GM12878 (cell line): ENCODE results near the gene UBE2D4. TPM values are rescaled to one million over a fixed set of nuclear protein-coding genes. Genes with fewer than 3 reads are reported as not detected.

Experiments
- ATAC-seq: fragments of 200-7000 bp; cut with Tn5 transposase; 3 replicates; pipeline ENCODE4 v1.9.1; 2020; ENCODE audit warnings: mild to moderate bottlenecking, moderate library complexity
- BruUV-seq: library from RNA; stranded (reverse); fragments of 400-500 nt; replicated peaks from 2 replicates; lab custom pipeline; 2021; lab: Mats Ljungman, UMichigan
- CTCF ChIA-PET: fragments of 300-600 bp; sonication (Branson Sonifier 250); formaldehyde crosslinking; extraction: SDS; loops from one replicate; lab custom pipeline; 2021; ENCODE audit warnings: inconsistent platforms; lab: Yijun Ruan, JAX
- POLR2A ChIA-PET: fragments of 350-600 bp; formaldehyde crosslinking; extraction: SDS; loops from one replicate; lab custom pipeline; 2021; ENCODE audit warnings: inconsistent platforms; lab: Charles Lee
- RAD21 ChIA-PET: fragments of 300-600 bp; sonication (Branson Sonifier 250); formaldehyde crosslinking; loops from one replicate; lab custom pipeline; 2023; ENCODE audit warnings: antibody characterized with exemption; ENCODE audit not compliant: unreplicated experiment; lab: Charles Lee
- SMC1A ChIA-PET: fragments of 300-600 bp; sonication (Branson Sonifier 250); formaldehyde crosslinking; loops from one replicate; lab custom pipeline; 2023; ENCODE audit not compliant: unreplicated experiment, uncharacterized antibody; lab: Charles Lee
- DNase-seq: peaks from one replicate; pipeline ENCODE4 v3.0.0-alpha.2; 2011; ENCODE audit warnings: low read depth, low spot score
- FAIRE-seq: peaks from 3 replicates; lab custom pipeline; 2011; peaks lifted over from hg19 to GRCh38; lab: Jason Lieb, UNC
- H2AFZ ChIP-seq: 2 replicates; pipeline ENCODE4 v1.6.0; 2011; ENCODE audit warnings: low read depth, low read length, control low read depth; ENCODE audit not compliant: control insufficient read depth
- H3K27ac ChIP-seq: 2 replicates; pipeline ENCODE4 v1.5.1; 2011; ENCODE audit warnings: control low read depth; ENCODE audit not compliant: control insufficient read depth, insufficient read depth
- H3K27me3 ChIP-seq, 2 experiments: replicated peaks in 1 of 2; 2 replicates each; pipeline versions ENCODE4 v1.6.0 to v1.6.1; 2011; ENCODE audit warnings: low read length in 1 of 2; ENCODE audit not compliant: control insufficient read depth in 2 of 2, insufficient read depth in 2 of 2
- H3K36me3 ChIP-seq, 2 experiments: 2 replicates each; pipeline ENCODE4 v1.5.1; 2011; ENCODE audit warnings: low read length in 1 of 2; ENCODE audit not compliant: control insufficient read depth in 2 of 2, insufficient read depth in 2 of 2
- H3K4me1 ChIP-seq: 2 replicates; pipeline ENCODE4 v1.6.1; 2011; ENCODE audit warnings: mild to moderate bottlenecking, low read length, moderate library complexity, mixed read lengths; ENCODE audit not compliant: control insufficient read depth, insufficient read depth
- H3K4me2 ChIP-seq: 2 replicates; pipeline ENCODE4 v1.6.0; 2011; ENCODE audit warnings: control low read depth; ENCODE audit not compliant: control insufficient read depth, insufficient read depth
- H3K4me3 ChIP-seq: fragments of 200-600 bp; sonication (generic); 2 replicates; pipeline ENCODE4 v1.5.1; 2016
- H3K79me2 ChIP-seq: 2 replicates; pipeline ENCODE4 v1.6.0; 2011; ENCODE audit warnings: low read length; ENCODE audit not compliant: control insufficient read depth, insufficient read depth
- H3K9ac ChIP-seq: 2 replicates; pipeline ENCODE4 v1.8.0; 2011; ENCODE audit warnings: low read length, control low read depth, mixed read lengths; ENCODE audit not compliant: control insufficient read depth, insufficient read depth
- H3K9me3 ChIP-seq: replicated peaks from 3 replicates; pipeline ENCODE4 v1.5.1; 2011; ENCODE audit warnings: mild to moderate bottlenecking, low read length; ENCODE audit not compliant: control insufficient read depth, insufficient read depth
- H4K20me1 ChIP-seq: 2 replicates; pipeline ENCODE4 v1.6.0; 2011; ENCODE audit not compliant: control insufficient read depth, insufficient read depth
- FOXK2 ChIP-seq: fragments of 450-650 bp; IDR thresholded peaks from 2 replicates; pipeline ENCODE4 v1.6.1; 2017; ENCODE audit warnings: mild to moderate bottlenecking, moderate library complexity
- FOXM1 ChIP-seq: IDR thresholded peaks from 2 replicates; pipeline ENCODE4 v1.6.1; 2012; ENCODE audit warnings: low read depth, mild to moderate bottlenecking, inconsistent platforms, low read length, moderate library complexity
- IKZF1 ChIP-seq: fragments of 450-650 bp; conservative IDR thresholded peaks from 2 replicates; pipeline ENCODE4 v1.6.1; 2017; ENCODE audit warnings: antibody characterized with exemption, mild to moderate bottlenecking
- MXI1 ChIP-seq: fragments of 150-350 bp; IDR thresholded peaks from 2 replicates; pipeline ENCODE4 v1.6.1; 2011; ENCODE audit warnings: low read depth, mild to moderate bottlenecking, inconsistent platforms, low read length, improper control_type of control experiment
- MYB ChIP-seq: fragments of 150-350 bp; IDR thresholded peaks from 2 replicates; pipeline ENCODE4 v1.6.1; 2014; ENCODE audit warnings: mild to moderate bottlenecking, low read depth, low read length, borderline replicate concordance
- NFIC ChIP-seq: IDR thresholded peaks from 2 replicates; pipeline ENCODE4 v1.6.1; 2012; ENCODE audit warnings: low read depth, mild to moderate bottlenecking, inconsistent platforms, low read length, moderate library complexity
- POLR2A ChIP-seq: IDR thresholded peaks from 2 replicates; pipeline ENCODE4 v1.6.1; 2011; ENCODE audit warnings: low read depth, mild to moderate bottlenecking, low read length
- SMARCA5 ChIP-seq: fragments of 450-650 bp; IDR thresholded peaks from 2 replicates; pipeline ENCODE4 v1.6.1; 2017; ENCODE audit warnings: mild to moderate bottlenecking
- SREBF2 ChIP-seq: IDR thresholded peaks from 2 replicates; pipeline ENCODE4 v1.6.1; 2012; ENCODE audit warnings: mild to moderate bottlenecking, low read length
- STAT3 ChIP-seq: IDR thresholded peaks from 2 replicates; pipeline ENCODE4 v1.6.1; 2011; ENCODE audit warnings: low read depth, low read length, improper control_type of control experiment
- ZNF207 ChIP-seq: fragments of 450-650 bp; IDR thresholded peaks from 2 replicates; pipeline ENCODE4 v1.6.1; 2014; ENCODE audit warnings: antibody characterized with exemption, mild to moderate bottlenecking, borderline replicate concordance
- WGBS: methylation state at CpG from one replicate; pipeline ENCODE4 v1.1.6; 2016; ENCODE audit warnings: low lambda C conversion rate; ENCODE audit not compliant: insufficient replicate concordance, insufficient coverage; ENCODE audit errors: missing lambda C conversion rate; 5-methylcytosine and 5-hydroxymethylcytosine counted together
- in situ Hi-C: fragments of 300-500 bp; cut with MboI; formaldehyde crosslinking; loops from 9 replicates; pipeline ENCODE4 v1.14.3; 2018; ENCODE audit warnings: mixed read lengths
- intact Hi-C: fragments of 100-400 bp; cut with micrococcal nuclease; formaldehyde crosslinking; loops from one replicate; pipeline ENCODE4 v1.14.2; 2022; ENCODE audit not compliant: unreplicated experiment
- polyA plus RNA-seq, 11 experiments: library from polyadenylated mRNA; depleted of rRNA in 4 of 11; unstranded in 6 of 11; stranded (reverse) in 5 of 11; fragments of >200 nt; fragmentation: Nextera tagmentation in 4 of 11; fragmentation: Illumina TruSeq in 1 of 11; extraction: Ambion mirVana in 4 of 11; extraction: Trizol in 1 of 11; gene quantifications; 1 replicate in 1 of 11; 2 replicates in 10 of 11; pipeline versions ENCODE4 v1.2.1 to v1.2.3, GENCODE V29; 2011 to 2016; ENCODE audit warnings: inconsistent platforms in 2 of 11, missing spikeins in 2 of 11, low read depth in 1 of 11
- total RNA-seq, 4 experiments: library from RNA; depleted of rRNA in 3 of 4; stranded (reverse); fragments of >200 nt in 3 of 4; fragmentation: Illumina TruSeq in 1 of 4; extraction: Trizol in 1 of 4; gene quantifications; 2 replicates each; pipeline versions ENCODE4 v1.2.1 to v1.2.3, GENCODE V29; 2013 to 2021
- TF ChIP-seq, protein P1 (sequence below): fragments of 450-650 bp; IDR thresholded peaks from 2 replicates; pipeline ENCODE4 v1.6.1; 2014; ENCODE audit warnings: mild to moderate bottlenecking

Gene UBE2D4
- total and polyA plus RNA-seq, 10 of the 15 experiments (the other 5 are each of a cell fraction or from before 2014, with no cell fraction given), result 3.5 to 16.6 (median 10.3) TPM

GRCh38 chr7:43884209-43884608 lies 42.0 kb upstream of the UBE2D4 start:
- H3K36me3 ChIP-seq, result peaks cover 6 to 8% of the 10 kb centered on the region in 2 experiments; a peak in 2 of 4 replicates
- POLR2A ChIA-PET, result interaction anchor here (0.7 kb wide), 1 partner anchor 59 kb away, joined by 3 read pairs; no protein-coding TSS in a partner anchor
- FAIRE-seq, result no peak

More at GRCh38 chr7:43884209-43884608, 42.0 kb upstream of the UBE2D4 start:
- in situ Hi-C loops (no loop called here), intact Hi-C loops (no loop called here)
- no TSS peak for BruUV-seq
- Histone ChIP-seq H3K79me2 (no peaks in the 10 kb centered on the region), H3K9me3 (no peaks in the 10 kb centered on the region), H3K4me3 (no peak overlapping the region), H4K20me1 (no peaks in the 10 kb centered on the region), H2AFZ (no peak overlapping the region), H3K4me2 (no peak overlapping the region)
- RAD21 ChIA-PET, result no interaction called here
- WGBS, result 100% methylated on average over 4 of the region's 4 CpGs
- SMC1A ChIA-PET, result interaction anchor here (2.0 kb wide), 1 partner anchor 10 kb away, joined by 8 read pairs; no protein-coding TSS in a partner anchor
- no peak for TF ChIP-seq FOXK2
- no peak for TF ChIP-seq POLR2A
- no peak for TF ChIP-seq NFIC
- TF ChIP-seq MYB, result no peak
- no peak for TF ChIP-seq MXI1
- TF ChIP-seq, protein P1, sequence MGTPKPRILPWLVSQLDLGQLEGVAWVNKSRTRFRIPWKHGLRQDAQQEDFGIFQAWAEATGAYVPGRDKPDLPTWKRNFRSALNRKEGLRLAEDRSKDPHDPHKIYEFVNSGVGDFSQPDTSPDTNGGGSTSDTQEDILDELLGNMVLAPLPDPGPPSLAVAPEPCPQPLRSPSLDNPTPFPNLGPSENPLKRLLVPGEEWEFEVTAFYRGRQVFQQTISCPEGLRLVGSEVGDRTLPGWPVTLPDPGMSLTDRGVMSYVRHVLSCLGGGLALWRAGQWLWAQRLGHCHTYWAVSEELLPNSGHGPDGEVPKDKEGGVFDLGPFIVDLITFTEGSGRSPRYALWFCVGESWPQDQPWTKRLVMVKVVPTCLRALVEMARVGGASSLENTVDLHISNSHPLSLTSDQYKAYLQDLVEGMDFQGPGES, result no peak
- TF ChIP-seq STAT3, result no peak
- no peak for TF ChIP-seq IKZF1
- TF ChIP-seq ZNF207, result no peak
- no peak for TF ChIP-seq SREBF2
- TF ChIP-seq SMARCA5, result no peak
- TF ChIP-seq FOXM1, result no peak
- TF ChIP-seq, all 136 proteins: peak for 0
- ATAC-seq (no peak), DNase-seq (no peak)
- no peaks in the 10 kb centered on the region for H3K27me3 ChIP-seq
- H3K27ac ChIP-seq, result no peak overlapping the region
- CTCF ChIA-PET, result interaction anchor here (0.6 to 1.9 kb wide), 3 partner anchors 38 to 931 kb away, joined by 3 to 5 read pairs (median 3); no protein-coding TSS in a partner anchor
- no peaks in the 10 kb centered on the region for H3K4me1 ChIP-seq
- H3K9ac ChIP-seq, result no peak overlapping the region
